ENCODE data around the gene AKR1E2.

GRCh38 chr10:4888236-4888635 lies 62.2 kb downstream of the AKR1E2 start:
- TF ChIP-seq SIN3A (conservative IDR thresholded peaks at IDR 0.05 in 1 of 2, IDR thresholded peaks at IDR 0.05 in 1 of 2; ENCODE audit: low read depth in 1 of 2, low read length in 2 of 2) (no peak), POLR2AphosphoS5 (IDR thresholded peaks at IDR 0.05; ENCODE audit: low read depth, low read length) (no peak), EP300 (IDR thresholded peaks at IDR 0.05; ENCODE audit: borderline replicate concordance in 1 of 2, low read depth in 2 of 2, low read length in 2 of 2) (no peak)
- TF ChIP-seq, protein P1, sequence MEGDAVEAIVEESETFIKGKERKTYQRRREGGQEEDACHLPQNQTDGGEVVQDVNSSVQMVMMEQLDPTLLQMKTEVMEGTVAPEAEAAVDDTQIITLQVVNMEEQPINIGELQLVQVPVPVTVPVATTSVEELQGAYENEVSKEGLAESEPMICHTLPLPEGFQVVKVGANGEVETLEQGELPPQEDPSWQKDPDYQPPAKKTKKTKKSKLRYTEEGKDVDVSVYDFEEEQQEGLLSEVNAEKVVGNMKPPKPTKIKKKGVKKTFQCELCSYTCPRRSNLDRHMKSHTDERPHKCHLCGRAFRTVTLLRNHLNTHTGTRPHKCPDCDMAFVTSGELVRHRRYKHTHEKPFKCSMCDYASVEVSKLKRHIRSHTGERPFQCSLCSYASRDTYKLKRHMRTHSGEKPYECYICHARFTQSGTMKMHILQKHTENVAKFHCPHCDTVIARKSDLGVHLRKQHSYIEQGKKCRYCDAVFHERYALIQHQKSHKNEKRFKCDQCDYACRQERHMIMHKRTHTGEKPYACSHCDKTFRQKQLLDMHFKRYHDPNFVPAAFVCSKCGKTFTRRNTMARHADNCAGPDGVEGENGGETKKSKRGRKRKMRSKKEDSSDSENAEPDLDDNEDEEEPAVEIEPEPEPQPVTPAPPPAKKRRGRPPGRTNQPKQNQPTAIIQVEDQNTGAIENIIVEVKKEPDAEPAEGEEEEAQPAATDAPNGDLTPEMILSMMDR (IDR thresholded peaks at IDR 0.05; ENCODE audit: control extremely low read depth in 1 of 3, insufficient read depth in 1 of 3, low read depth in 1 of 3, low read length in 3 of 3) = no peak
- TF ChIP-seq, protein P2, sequence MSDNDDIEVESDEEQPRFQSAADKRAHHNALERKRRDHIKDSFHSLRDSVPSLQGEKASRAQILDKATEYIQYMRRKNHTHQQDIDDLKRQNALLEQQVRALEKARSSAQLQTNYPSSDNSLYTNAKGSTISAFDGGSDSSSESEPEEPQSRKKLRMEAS (IDR thresholded peaks at IDR 0.05) = no peak
